Activated naive CD8-positive, alpha-beta T cell treated with anti-CD3 and anti-CD28 coated beads, Interleukin-2, amount 10 ng/mL, durations not matched to agents 7 days and 5 days (primary cell): ENCODE measurements around the gene SATB1. TPM values are rescaled to one million over a fixed set of nuclear protein-coding genes. Genes with fewer than 3 reads are reported as not detected.
"Not testable (repeated sequence)": the region's sequence is repeated elsewhere in the genome, so short reads cannot be mapped to it uniquely, and the experiment has no call there.

Experiments
- ATAC-seq: fragments of 150-1000 bp; cut with Tn5 transposase; one replicate; pipeline ENCODE4 v1.10.0; 2021; ENCODE audit warnings: low read depth, moderate library complexity
- POLR2A ChIA-PET: fragments of 350-600 bp; sonication (Branson Sonifier 250); formaldehyde crosslinking; loops from one replicate; lab custom pipeline; 2021; ENCODE audit warnings: antibody characterized with exemption; lab: Charles Lee
- DNase-seq: peaks from one replicate; pipeline ENCODE4 v3.0.0; 2021
- H3K27ac Mint-ChIP-seq: one replicate; pipeline ENCODE4 v1.8.0; 2022; ENCODE audit warnings: mild to moderate bottlenecking, mixed read lengths
- H3K27me3 Mint-ChIP-seq: one replicate; pipeline ENCODE4 v1.8.0; 2022; ENCODE audit warnings: mild to moderate bottlenecking, moderate library complexity, mixed read lengths
- H3K36me3 Mint-ChIP-seq: one replicate; pipeline ENCODE4 v1.8.0; 2021; ENCODE audit warnings: mild to moderate bottlenecking, mixed read lengths
- H3K4me1 Mint-ChIP-seq: one replicate; pipeline ENCODE4 v1.8.0; 2021; ENCODE audit warnings: mixed read lengths
- H3K4me3 Mint-ChIP-seq: one replicate; pipeline ENCODE4 v1.8.0; 2022; ENCODE audit warnings: mild to moderate bottlenecking, moderate library complexity, mixed read lengths
- H3K9me3 Mint-ChIP-seq: one replicate; pipeline ENCODE4 v1.8.0; 2021; ENCODE audit warnings: mixed read lengths
- total RNA-seq, 2 experiments: library from RNA; stranded (reverse); gene quantifications; one replicate each; pipeline ENCODE4 v1.2.3, GENCODE V29; 2021

Gene SATB1
- 100 to 1,000 TPM; 281 to 288 TPM for total RNA-seq

DNA sequence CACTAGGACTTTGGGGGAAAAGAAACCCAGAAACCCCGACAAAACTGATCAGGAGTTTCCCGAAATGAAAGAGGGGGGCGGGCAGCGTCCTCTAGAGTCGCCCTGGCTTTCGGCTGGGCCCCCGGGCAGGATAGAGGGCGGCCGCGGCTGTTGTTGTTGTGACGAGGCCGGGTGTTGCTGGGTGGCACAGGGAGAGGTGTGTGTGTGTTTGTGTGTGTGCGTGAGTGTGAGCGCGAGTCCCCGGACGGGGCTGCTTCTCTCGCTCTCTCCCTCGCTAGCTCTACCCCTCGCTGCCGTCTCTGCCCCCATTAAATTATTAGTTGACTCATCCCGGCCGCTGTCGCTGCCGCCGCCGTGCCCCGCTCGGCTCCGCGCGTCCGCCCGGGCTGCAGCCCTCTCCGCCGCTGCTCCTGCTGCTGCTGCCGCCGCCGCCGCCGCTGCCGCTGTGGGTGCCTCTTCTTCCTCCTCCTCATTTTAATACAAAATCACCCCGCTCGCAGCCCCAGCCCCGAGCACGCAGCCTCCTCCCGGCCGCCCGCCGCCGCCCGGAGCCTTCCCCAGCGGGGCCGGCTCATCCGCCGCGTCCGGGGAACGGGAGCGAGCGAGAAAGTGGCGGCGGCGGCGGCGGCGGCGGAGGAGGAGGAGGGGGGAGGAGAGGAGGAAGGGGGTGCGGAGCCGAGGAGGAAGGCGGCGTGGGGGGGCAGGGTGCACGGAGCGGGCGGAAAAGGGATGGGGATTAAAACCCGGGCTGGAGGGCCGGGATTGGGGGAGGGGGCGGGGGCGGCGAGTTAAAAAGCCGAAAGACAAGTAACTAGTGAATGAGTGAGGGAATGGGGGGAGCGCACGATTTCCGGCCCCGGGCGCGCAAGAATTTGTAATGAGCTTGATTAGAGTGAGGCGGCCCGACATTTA lies at the start of gene SATB1:
SATB1 (minus strand) TSS at position 611 of the 912 bp plus-strand sequence. CDS start 4,372 bp downstream, outside the sequence.
- H3K36me3 Mint-ChIP-seq, result peaks cover 51% of the 10 kb centered on the region
- peak within 1 kb of the TSS; percentile 91 for H3K27ac Mint-ChIP-seq
- peak within 1 kb of the TSS; percentile 87 for H3K4me3 Mint-ChIP-seq
- H3K27me3 Mint-ChIP-seq, result no peaks in the 10 kb centered on the region
- POLR2A ChIA-PET, result interaction anchor here (0.6 to 13.2 kb wide), 8 partner anchors 9 to 288 kb away, joined by 3 to 385 read pairs (median 6); no protein-coding TSS in a partner anchor
- ATAC-seq (peak; percentile 13), DNase-seq (peak; percentile 79)
- peaks cover 54% of the 10 kb centered on the region for H3K4me1 Mint-ChIP-seq
- H3K9me3 Mint-ChIP-seq, result no peaks in the 10 kb centered on the region

DNA sequence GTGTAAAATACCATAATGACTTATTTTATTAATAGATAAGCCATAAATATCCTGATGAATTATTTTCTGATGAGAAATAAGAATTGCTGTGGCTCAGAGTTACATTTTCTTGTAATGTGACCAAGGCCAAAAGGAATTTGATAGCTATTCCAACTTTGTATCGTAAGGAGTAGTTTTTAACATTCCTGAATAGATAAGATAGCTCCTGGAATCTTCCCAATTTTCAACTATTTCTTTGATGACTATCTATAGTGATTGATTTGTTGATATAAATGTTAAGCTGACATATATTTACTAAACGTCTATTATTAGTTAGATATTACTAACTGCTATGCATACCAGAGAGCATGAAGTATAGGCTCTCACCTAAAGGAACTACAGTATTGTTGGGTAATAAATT lies 49.1 kb upstream of the SATB1 start:
- Mint-ChIP-seq H3K4me3 (no peak overlapping the region), H3K4me1 (no peaks in the 10 kb centered on the region), H3K27ac (no peak overlapping the region), H3K9me3 (peaks cover 5% of the 10 kb centered on the region), H3K36me3 (peaks cover 43% of the 10 kb centered on the region), H3K27me3 (no peaks in the 10 kb centered on the region)
- no peak for ATAC-seq
- POLR2A ChIA-PET, result no interaction called here
- no peak for DNase-seq

DNA sequence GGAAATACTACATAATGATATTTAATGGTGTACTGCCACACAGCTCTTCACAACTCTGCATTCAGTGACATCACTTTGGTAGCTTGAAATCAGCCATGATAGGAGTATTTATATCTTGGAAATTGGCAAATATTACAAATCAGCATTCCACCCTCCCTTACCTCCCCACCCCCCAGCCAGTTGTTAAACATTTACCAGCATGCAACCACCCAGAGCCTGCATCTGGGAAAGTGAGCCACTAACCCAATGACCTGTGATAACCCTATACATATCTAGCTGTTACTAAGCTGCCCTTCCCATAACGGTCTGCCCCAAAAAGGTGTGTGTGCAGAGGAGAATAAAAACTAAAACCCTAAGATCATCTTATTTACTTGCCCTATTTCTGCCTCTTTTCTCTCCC lies 44.6 kb upstream of the SATB1 start:
- Mint-ChIP-seq H3K27me3 (no peaks in the 10 kb centered on the region), H3K4me3 (no peak overlapping the region), H3K27ac (no peak overlapping the region), H3K36me3 (peaks cover 63% of the 10 kb centered on the region), H3K4me1 (no peaks in the 10 kb centered on the region), H3K9me3 (peaks cover 6% of the 10 kb centered on the region)
- DNase-seq, result no peak
- no peak for ATAC-seq
- POLR2A ChIA-PET, result no interaction called here

DNA sequence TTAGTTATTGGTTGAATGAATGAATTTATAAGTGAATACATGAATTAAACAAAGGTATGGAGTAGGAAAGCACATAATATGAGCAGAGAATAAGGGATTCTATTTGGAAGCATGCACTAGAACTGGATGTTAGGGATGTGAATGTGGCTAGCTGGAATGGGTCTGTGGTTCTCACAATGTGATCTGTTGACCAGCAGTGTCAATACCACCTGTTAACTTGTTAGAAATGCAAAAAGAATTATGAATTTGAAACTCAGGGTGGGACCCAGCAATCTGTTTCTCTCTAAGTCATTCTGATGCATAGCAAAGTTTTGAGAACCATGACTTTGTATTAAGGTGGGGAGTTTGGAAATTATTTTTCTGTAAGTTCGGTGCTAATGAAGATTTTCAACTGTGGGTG lies 41.0 kb upstream of the SATB1 start:
- Mint-ChIP-seq H3K36me3 (peaks cover 72% of the 10 kb centered on the region), H3K4me1 (no peaks in the 10 kb centered on the region), H3K27ac (no peak overlapping the region), H3K27me3 (no peaks in the 10 kb centered on the region), H3K4me3 (no peak overlapping the region), H3K9me3 (peaks cover 9% of the 10 kb centered on the region)
- POLR2A ChIA-PET, result no interaction called here
- no peak for DNase-seq
- no peak for ATAC-seq

DNA sequence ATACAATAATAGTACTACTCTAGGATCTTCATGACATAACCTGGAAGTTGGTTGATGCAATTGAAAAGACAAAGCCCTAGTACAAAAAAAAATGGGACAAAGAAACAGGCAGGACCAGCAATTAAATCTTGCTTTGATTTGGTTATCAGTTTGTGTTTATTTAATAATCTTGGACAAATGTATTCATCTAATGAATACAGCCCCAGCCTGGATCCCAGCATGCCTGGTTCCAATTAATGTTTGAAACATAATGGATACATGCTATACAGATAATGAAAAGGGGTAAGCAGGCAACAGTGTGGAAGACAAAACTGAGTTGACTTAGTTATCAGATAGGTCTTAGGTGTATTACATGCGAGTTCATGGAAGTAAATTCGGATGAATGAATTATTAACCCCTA lies 29.6 kb upstream of the SATB1 start:
- Mint-ChIP-seq H3K36me3 (peaks cover 71% of the 10 kb centered on the region), H3K4me3 (no peak overlapping the region)
- POLR2A ChIA-PET, result no interaction called here

DNA sequence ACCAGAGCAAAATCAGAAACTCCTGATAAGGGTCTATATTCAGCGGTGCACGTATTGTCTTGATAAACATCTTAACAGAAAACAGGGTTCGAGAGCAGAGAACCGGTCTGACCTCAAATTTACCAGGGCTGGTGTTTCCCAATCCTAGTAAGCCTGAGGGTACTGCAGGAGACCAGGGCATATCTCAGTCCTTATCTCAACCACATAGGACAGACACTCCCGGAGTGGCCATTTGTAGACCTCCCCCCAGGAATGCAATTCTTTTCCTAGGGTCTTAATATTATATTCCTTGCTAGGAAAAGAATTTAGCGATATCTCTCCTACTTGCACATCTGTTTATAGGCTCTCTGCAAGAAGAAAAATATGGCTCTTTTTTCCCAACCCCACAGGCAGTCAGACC lies 24.5 kb upstream of the SATB1 start:
- H3K27ac Mint-ChIP-seq, POLR2A ChIA-PET, H3K27me3 Mint-ChIP-seq, H3K4me3 Mint-ChIP-seq, ATAC-seq, DNase-seq: not testable (repeated sequence)
- Mint-ChIP-seq H3K36me3 (peaks cover 67% of the 10 kb centered on the region), H3K9me3 (peaks cover 24% of the 10 kb centered on the region), H3K4me1 (peaks cover 40% of the 10 kb centered on the region)

More for the DNA sequence above, 29.6 kb upstream of the SATB1 start:
- Mint-ChIP-seq H3K9me3 (peaks cover 24% of the 10 kb centered on the region), H3K27ac (no peak overlapping the region), H3K27me3 (no peaks in the 10 kb centered on the region), H3K4me1 (peaks cover 28% of the 10 kb centered on the region)
- ATAC-seq (no peak), DNase-seq (no peak)

DNA sequence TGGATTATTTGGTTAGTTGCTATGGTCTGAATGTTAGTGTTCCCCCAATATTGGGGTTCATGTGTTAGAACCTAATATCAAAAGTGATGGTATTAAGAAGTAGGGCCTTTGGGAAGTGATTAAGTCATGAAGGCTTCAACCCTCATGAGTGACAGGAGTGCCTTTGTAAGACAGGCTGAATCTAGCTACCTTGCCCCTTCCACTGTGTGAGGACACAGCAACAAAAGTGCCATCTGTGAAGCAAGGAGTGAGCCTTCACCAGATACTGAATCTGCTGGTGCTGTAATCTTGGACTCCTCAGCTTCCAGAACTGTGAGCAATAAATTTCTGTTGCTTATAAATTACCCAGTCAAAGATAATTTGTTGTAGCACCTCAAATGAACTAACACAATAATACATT lies 22.6 kb upstream of the SATB1 start:
- POLR2A ChIA-PET, result interaction anchor here (0.6 to 8.3 kb wide), 6 partner anchors 12 to 265 kb away, joined by 3 to 133 read pairs (median 4); no protein-coding TSS in a partner anchor
- ATAC-seq, result no peak

DNA sequence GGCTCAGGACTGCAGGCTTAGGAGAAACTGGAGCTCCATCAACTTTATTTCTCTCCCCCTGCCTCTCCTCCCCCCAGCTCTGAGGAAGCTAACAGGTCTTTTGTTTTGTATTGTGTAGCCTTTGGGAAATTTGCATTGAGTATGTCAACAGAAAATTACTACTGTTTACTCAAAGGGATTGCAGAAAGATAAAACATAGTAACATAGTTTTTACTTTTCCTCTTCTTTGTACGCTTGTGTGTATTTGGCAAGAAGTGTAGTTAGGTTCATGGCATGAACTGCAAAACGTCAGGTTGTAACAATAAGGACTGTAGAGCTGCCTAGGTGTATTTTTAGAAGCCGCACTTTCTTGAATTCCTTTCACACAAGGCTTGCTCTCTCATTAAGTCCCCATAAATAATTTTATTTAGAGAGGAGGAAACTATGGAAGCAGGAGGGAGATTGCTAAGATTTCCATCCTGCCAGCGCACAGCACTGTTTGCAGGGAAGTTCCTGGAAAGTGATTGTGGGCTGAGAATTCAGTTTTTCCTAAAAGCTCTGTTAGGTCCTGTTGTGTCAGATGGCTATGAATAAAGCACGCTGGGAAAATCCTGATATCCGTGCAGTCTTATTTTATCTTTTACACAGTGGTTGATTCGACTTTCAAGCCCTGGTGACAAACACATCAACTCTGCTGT lies 21.1 kb upstream of the SATB1 start:
- peak overlapping the region; percentile 98 for H3K27ac Mint-ChIP-seq
- peaks cover 31% of the 10 kb centered on the region for H3K4me1 Mint-ChIP-seq
- H3K9me3 Mint-ChIP-seq, result peaks cover 19% of the 10 kb centered on the region
- POLR2A ChIA-PET, result interaction anchor here (0.7 to 8.3 kb wide), 17 partner anchors 10 to 312 kb away, joined by 3 to 133 read pairs (median 4); partner anchors contain the start of gene SATB1
- peaks cover 58% of the 10 kb centered on the region for H3K36me3 Mint-ChIP-seq
- DNase-seq (no peak), ATAC-seq (no peak)
- H3K4me3 Mint-ChIP-seq, result peak overlapping the region; percentile 99
- H3K27me3 Mint-ChIP-seq, result no peaks in the 10 kb centered on the region

More for the DNA sequence above, 22.6 kb upstream of the SATB1 start:
- Mint-ChIP-seq H3K9me3 (peaks cover 20% of the 10 kb centered on the region), H3K27me3 (no peaks in the 10 kb centered on the region), H3K36me3 (peaks cover 62% of the 10 kb centered on the region), H3K4me3 (peak overlapping the region; percentile 99), H3K4me1 (peaks cover 35% of the 10 kb centered on the region), H3K27ac (peak overlapping the region; percentile 98)
- DNase-seq, result no peak

DNA sequence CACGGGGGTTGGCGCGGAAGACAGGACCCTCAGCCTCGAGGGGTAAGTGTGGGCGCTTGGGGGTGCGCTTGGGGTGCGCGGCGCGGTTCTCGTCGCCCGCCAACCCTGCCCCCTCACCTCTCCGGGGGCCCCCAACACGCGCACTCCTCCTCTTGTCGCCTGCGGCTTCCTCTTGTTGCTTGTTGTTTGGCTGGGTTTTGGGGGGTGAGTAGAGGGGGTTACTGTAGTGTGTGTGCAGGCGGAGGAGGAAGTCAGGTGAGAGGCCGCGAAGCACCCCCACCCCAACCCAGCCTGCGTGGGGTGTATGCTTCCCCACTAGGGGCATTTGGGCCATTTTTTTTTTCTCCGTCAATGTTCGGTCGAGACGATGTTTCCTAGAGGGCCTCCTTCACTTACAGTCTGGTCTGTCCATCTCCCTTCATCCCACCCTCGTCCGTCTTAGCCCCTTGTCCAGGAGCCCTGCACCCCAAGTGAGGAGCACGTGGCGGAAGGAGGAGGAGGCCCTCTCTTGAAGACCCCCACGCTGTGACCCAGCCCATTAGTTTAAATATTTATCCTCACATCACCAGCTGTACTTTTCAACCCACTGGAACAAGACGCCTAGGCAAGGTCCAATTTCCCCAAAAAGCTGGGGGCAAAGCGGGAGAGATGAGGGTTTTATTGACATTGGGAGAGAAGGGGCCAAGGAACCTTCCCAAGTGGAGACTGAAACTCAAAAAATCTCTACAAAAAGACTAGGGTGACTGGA lies 20.4 kb upstream of the SATB1 start:
- Mint-ChIP-seq H3K36me3 (peaks cover 56% of the 10 kb centered on the region), H3K9me3 (peaks cover 16% of the 10 kb centered on the region), H3K4me1 (peaks cover 32% of the 10 kb centered on the region), H3K4me3 (peak overlapping the region; percentile 99), H3K27ac (peak overlapping the region; percentile 98), H3K27me3 (no peaks in the 10 kb centered on the region)
- ATAC-seq (peak; percentile 71), DNase-seq (no peak)
- POLR2A ChIA-PET, result interaction anchor here (0.6 to 8.3 kb wide), 29 partner anchors 9 to 1617 kb away, joined by 3 to 133 read pairs (median 6); partner anchors contain the start of gene SATB1

DNA sequence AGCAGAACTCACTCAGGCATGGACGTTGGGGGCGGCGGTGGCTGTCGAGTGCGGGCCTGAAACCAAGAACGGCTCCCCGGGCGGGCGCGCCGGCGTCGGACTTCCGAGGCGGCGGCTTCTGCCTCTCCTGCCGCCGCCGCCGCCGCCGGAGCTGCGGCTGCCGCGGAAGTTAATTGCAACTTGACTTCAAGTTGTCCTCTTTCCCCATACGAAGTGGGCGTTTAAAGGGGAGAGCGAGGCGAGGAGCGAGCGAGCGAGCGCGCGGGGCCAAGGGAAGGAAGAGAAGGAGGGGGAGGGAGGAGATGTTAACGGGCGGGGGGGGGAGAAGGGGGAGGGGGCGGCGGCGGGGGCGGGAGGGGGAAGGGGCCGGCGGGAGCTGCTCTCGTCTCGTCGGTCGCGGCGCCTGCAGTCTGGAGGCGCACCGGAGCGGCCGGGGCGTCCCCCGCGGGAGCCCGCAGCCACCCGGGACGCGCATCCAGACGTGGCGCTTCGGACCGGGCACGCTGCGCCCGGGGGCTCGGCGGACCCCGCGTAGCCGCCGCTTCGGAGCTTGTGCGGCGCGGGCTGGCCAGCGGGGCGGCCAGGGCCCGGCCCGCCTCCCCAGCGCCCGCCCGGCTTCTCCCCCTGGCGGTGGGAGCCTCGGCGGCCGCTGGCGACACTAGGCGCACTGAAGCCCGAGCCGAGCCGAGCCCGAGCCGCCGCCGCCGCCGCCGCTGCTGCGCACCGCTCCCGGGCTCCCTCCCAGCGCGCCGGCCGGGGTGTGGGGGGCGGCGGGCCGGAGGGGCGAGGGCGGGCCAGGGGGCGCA lies 19.7 kb upstream of the SATB1 start:
- peaks cover 34% of the 10 kb centered on the region for H3K4me1 Mint-ChIP-seq
- peaks cover 52% of the 10 kb centered on the region for H3K36me3 Mint-ChIP-seq

DNA sequence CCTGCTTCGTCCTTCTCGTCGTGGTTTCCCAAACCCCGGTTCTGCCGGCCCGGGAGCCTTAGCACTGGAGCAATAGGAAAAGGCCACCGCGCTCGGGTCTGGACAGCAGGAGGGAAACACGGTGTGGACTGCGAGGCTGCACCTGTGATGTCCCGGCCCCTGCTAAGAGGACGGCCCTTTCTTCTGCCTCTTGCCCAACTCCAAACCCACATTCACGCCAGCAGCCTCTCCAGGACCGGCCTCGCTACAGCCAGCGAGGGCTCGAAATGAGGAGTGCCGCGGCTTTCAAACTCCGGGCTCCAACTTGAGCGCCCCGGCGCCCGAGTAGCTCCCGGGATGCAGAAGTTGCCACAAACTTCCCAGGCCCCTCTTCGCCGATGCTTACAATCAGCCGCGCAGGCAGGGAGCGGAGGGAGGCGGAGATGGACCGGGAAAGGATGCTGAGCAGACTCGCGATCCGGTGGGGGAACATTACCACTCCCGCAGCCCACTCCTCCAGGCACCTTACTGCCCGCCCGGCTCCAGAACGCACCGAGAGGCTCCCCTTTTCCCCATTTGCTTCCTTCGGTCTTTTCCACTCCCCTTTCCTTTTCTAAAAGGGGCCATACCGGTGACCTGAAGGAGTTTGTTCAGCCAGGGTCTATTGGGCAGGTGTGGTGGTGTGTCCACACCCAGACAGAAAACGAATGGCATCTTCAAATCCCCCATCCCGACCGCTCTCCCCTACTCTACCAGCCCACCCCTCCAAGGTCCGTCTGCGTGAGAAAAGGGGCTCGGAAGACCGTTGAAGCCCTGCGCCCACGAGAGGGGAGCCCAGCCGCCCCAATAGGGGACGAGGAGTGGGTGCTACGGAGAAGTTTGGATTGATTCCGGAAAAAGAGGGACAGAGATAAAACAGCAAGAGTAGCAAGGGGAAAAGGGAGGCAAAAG lies 18.8 kb upstream of the SATB1 start:
- H3K4me3 Mint-ChIP-seq, result peak overlapping the region; percentile 96
- DNase-seq, result peak; percentile 60
- H3K27me3 Mint-ChIP-seq, result no peaks in the 10 kb centered on the region
- H3K9me3 Mint-ChIP-seq, result peaks cover 3% of the 10 kb centered on the region
- peak overlapping the region; percentile 96 for H3K27ac Mint-ChIP-seq
- no peak for ATAC-seq
- peaks cover 44% of the 10 kb centered on the region for H3K36me3 Mint-ChIP-seq
- POLR2A ChIA-PET, result interaction anchor here (0.7 to 8.3 kb wide), 21 partner anchors 8 to 314 kb away, joined by 3 to 133 read pairs (median 7); partner anchors contain the start of gene SATB1
- peaks cover 37% of the 10 kb centered on the region for H3K4me1 Mint-ChIP-seq

More for the DNA sequence above, 19.7 kb upstream of the SATB1 start:
- Mint-ChIP-seq H3K4me3 (peak overlapping the region; percentile 99), H3K27me3 (no peaks in the 10 kb centered on the region), H3K9me3 (peaks cover 11% of the 10 kb centered on the region), H3K27ac (peak overlapping the region; percentile 96)
- peak; percentile 90 for DNase-seq
- peak; percentile 70 for ATAC-seq
- POLR2A ChIA-PET, result interaction anchor here (0.6 to 8.3 kb wide), 23 partner anchors 9 to 1616 kb away, joined by 3 to 133 read pairs (median 6); partner anchors contain the start of gene SATB1
